HepG2 (cell line): ENCODE data around the gene CELSR3. TPM values are rescaled to one million over a fixed set of nuclear protein-coding genes. Genes with fewer than 3 reads are reported as not detected.

Source experiments
- NFE2L1 ChIP-seq: sonication (generic); formaldehyde crosslinking; IDR thresholded peaks from 2 replicates; pipeline ENCODE4 v1.4.0; 2020; ENCODE audit warnings: missing genetic modification reagents, mild to moderate bottlenecking, borderline replicate concordance
- RFX1 ChIP-seq: fragments of 450-650 bp; IDR thresholded peaks from 2 replicates; pipeline ENCODE4 v1.6.1; 2017
- ZMYM4 ChIP-seq: sonication (generic); formaldehyde crosslinking; IDR thresholded peaks from 2 replicates; pipeline ENCODE4 v1.8.1; 2023; ENCODE audit warnings: mild to moderate bottlenecking, missing genetic modification reagents
- polyA plus RNA-seq, 8 experiments: library from polyadenylated mRNA; depleted of rRNA in 3 of 8; stranded (reverse) in 7 of 8; unstranded in 1 of 8; fragments of >200 nt; fragmentation: Illumina TruSeq in 4 of 8; extraction: Trizol in 4 of 8; gene quantifications; 2 replicates each; pipeline versions ENCODE4 v1.2.1 to v1.2.3, GENCODE V29; 2011 to 2016; ENCODE audit warnings: low read depth in 4 of 8, missing spikeins in 1 of 8, mixed read lengths in 1 of 8; ENCODE audit not compliant: insufficient read depth in 1 of 8
- total RNA-seq, 5 experiments: library from RNA; depleted of rRNA; stranded (reverse); fragments of >200 nt; fragmentation: Illumina TruSeq; extraction: Trizol; gene quantifications; 2 replicates each; pipeline ENCODE4 v1.2.3, GENCODE V29; 2016; ENCODE audit warnings: low read depth in 1 of 5
- TF ChIP-seq, protein P1 (sequence below), 2 experiments: sonication (generic) in 1 of 2; formaldehyde crosslinking in 1 of 2; IDR thresholded peaks; 2 replicates each; pipeline versions ENCODE4 v1.6.1 to v1.9.0; 2014 to 2022; ENCODE audit warnings: antibody characterized with exemption in 1 of 2, borderline replicate concordance in 1 of 2, inconsistent platforms in 1 of 2, low read depth in 1 of 2, missing genetic modification reagents in 1 of 2
- TF ChIP-seq, protein P2 (sequence below): sonication (generic); formaldehyde crosslinking; IDR thresholded peaks from 2 replicates; pipeline ENCODE4 v1.4.0; 2020; ENCODE audit warnings: missing genetic modification reagents
- TF ChIP-seq, protein P3 (sequence below): sonication (generic); formaldehyde crosslinking; IDR thresholded peaks from 2 replicates; pipeline ENCODE4 v1.4.0; 2020; ENCODE audit warnings: mild to moderate bottlenecking, missing genetic modification reagents

CELSR3 gene
- total and polyA plus RNA-seq, 2 of the 13 experiments (the other 11 are each of a cell fraction or from before 2014, with no cell fraction given): 5.4 to 6.7 TPM

DNA sequence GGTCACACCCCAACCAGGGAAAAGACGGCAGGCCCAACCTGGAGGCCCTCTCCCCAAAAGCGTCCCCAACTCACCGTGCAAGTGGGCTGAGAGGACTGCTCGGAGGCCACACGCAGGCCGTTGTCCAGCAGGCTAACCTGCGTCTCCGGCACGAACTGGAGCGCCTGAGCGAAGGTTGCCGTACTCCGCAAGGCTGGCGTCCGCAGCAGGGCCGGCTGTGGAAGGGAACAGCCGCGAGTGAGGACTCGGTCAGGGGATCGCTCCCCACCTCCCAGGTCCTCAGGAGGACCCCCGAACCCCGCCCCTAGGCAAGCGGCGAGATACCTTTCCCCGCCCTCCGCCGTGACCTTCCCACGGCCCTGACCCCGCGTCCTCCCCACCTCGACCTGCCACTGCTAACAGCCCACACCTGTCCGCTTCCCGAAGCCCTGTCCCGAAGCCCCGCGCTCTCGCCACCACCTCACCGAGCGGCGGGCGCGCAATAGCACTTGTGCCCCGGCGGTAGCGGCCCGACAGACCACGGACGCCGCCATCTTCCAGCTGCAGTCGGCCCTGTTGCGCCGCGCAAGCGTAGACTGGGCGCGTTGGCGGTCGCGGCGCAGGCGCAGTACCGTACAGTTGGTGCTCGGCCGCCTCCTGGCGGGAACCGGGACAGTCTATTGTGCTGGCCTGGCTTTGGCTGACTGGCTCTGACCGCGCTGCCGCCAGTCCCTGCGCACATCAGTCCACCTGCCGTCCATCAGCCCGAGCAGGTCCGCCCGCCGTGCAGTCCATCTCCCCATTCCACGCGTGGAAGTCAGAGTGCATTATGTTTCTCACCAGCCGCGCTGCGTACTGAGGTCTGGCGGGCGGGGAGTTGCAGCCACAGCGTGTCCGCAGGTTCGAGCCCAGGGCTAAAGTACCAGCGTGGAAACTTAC lies 53.3 kb downstream of the CELSR3 start, which contains the start of gene UQCRC1 (continued):
- TF ChIP-seq, protein P1, sequence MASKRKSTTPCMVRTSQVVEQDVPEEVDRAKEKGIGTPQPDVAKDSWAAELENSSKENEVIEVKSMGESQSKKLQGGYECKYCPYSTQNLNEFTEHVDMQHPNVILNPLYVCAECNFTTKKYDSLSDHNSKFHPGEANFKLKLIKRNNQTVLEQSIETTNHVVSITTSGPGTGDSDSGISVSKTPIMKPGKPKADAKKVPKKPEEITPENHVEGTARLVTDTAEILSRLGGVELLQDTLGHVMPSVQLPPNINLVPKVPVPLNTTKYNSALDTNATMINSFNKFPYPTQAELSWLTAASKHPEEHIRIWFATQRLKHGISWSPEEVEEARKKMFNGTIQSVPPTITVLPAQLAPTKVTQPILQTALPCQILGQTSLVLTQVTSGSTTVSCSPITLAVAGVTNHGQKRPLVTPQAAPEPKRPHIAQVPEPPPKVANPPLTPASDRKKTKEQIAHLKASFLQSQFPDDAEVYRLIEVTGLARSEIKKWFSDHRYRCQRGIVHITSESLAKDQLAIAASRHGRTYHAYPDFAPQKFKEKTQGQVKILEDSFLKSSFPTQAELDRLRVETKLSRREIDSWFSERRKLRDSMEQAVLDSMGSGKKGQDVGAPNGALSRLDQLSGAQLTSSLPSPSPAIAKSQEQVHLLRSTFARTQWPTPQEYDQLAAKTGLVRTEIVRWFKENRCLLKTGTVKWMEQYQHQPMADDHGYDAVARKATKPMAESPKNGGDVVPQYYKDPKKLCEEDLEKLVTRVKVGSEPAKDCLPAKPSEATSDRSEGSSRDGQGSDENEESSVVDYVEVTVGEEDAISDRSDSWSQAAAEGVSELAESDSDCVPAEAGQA (IDR thresholded peaks at IDR 0.05; ENCODE audit: low read depth): peak; percentile 77
- TF ChIP-seq, protein P1 (CRISPR knock-in tag; IDR thresholded peaks at IDR 0.05; ENCODE audit: borderline replicate concordance): no peak
- TF ChIP-seq, protein P2, sequence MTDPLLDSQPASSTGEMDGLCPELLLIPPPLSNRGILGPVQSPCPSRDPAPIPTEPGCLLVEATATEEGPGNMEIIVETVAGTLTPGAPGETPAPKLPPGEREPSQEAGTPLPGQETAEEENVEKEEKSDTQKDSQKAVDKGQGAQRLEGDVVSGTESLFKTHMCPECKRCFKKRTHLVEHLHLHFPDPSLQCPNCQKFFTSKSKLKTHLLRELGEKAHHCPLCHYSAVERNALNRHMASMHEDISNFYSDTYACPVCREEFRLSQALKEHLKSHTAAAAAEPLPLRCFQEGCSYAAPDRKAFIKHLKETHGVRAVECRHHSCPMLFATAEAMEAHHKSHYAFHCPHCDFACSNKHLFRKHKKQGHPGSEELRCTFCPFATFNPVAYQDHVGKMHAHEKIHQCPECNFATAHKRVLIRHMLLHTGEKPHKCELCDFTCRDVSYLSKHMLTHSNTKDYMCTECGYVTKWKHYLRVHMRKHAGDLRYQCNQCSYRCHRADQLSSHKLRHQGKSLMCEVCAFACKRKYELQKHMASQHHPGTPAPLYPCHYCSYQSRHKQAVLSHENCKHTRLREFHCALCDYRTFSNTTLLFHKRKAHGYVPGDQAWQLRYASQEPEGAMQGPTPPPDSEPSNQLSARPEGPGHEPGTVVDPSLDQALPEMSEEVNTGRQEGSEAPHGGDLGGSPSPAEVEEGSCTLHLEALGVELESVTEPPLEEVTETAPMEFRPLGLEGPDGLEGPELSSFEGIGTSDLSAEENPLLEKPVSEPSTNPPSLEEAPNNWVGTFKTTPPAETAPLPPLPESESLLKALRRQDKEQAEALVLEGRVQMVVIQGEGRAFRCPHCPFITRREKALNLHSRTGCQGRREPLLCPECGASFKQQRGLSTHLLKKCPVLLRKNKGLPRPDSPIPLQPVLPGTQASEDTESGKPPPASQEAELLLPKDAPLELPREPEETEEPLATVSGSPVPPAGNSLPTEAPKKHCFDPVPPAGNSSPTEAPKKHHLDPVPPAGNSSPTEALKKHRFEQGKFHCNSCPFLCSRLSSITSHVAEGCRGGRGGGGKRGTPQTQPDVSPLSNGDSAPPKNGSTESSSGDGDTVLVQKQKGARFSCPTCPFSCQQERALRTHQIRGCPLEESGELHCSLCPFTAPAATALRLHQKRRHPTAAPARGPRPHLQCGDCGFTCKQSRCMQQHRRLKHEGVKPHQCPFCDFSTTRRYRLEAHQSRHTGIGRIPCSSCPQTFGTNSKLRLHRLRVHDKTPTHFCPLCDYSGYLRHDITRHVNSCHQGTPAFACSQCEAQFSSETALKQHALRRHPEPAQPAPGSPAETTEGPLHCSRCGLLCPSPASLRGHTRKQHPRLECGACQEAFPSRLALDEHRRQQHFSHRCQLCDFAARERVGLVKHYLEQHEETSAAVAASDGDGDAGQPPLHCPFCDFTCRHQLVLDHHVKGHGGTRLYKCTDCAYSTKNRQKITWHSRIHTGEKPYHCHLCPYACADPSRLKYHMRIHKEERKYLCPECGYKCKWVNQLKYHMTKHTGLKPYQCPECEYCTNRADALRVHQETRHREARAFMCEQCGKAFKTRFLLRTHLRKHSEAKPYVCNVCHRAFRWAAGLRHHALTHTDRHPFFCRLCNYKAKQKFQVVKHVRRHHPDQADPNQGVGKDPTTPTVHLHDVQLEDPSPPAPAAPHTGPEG: no peak; the same call in 1 of the 2 replicates
- TF ChIP-seq, protein P3, sequence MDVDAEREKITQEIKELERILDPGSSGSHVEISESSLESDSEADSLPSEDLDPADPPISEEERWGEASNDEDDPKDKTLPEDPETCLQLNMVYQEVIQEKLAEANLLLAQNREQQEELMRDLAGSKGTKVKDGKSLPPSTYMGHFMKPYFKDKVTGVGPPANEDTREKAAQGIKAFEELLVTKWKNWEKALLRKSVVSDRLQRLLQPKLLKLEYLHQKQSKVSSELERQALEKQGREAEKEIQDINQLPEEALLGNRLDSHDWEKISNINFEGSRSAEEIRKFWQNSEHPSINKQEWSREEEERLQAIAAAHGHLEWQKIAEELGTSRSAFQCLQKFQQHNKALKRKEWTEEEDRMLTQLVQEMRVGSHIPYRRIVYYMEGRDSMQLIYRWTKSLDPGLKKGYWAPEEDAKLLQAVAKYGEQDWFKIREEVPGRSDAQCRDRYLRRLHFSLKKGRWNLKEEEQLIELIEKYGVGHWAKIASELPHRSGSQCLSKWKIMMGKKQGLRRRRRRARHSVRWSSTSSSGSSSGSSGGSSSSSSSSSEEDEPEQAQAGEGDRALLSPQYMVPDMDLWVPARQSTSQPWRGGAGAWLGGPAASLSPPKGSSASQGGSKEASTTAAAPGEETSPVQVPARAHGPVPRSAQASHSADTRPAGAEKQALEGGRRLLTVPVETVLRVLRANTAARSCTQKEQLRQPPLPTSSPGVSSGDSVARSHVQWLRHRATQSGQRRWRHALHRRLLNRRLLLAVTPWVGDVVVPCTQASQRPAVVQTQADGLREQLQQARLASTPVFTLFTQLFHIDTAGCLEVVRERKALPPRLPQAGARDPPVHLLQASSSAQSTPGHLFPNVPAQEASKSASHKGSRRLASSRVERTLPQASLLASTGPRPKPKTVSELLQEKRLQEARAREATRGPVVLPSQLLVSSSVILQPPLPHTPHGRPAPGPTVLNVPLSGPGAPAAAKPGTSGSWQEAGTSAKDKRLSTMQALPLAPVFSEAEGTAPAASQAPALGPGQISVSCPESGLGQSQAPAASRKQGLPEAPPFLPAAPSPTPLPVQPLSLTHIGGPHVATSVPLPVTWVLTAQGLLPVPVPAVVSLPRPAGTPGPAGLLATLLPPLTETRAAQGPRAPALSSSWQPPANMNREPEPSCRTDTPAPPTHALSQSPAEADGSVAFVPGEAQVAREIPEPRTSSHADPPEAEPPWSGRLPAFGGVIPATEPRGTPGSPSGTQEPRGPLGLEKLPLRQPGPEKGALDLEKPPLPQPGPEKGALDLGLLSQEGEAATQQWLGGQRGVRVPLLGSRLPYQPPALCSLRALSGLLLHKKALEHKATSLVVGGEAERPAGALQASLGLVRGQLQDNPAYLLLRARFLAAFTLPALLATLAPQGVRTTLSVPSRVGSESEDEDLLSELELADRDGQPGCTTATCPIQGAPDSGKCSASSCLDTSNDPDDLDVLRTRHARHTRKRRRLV (CRISPR knock-in tag): peak; percentile 95
- TF ChIP-seq RFX1 (no peak; the same call in 1 of the 2 replicates), ZMYM4 (CRISPR knock-in tag) (peak; percentile 82), NFE2L1 (CRISPR knock-in tag) (no peak)
